Right lobe of liver (tissue), 4 donors: Measurements from ENCODE around the gene DENND2A.

Experiments used
- POLR2A ChIP-seq: fragments of 450-650 bp; IDR thresholded peaks from one replicate; pipeline ENCODE4 v1.6.1; 2017; ENCODE audit warnings: antibody characterized with exemption, mild to moderate bottlenecking
- TF ChIP-seq, protein P1 (sequence below), 4 donors: fragments of 200-600 bp in 3 of 4; fragments of 450-650 bp in 1 of 4; IDR thresholded peaks; one replicate each; pipeline versions ENCODE4 v1.5.1 to v1.8.0; 2016 to 2022; ENCODE audit warnings: antibody characterized with exemption in 4 of 4, mild to moderate bottlenecking in 2 of 4
- donor health status: DM: no; HTN: no; CAD: no.
- donor health status: DM: no; HTN: no; CAD: no.
- donor health status: DM: no; HTN: yes; CAD: no.

DNA sequence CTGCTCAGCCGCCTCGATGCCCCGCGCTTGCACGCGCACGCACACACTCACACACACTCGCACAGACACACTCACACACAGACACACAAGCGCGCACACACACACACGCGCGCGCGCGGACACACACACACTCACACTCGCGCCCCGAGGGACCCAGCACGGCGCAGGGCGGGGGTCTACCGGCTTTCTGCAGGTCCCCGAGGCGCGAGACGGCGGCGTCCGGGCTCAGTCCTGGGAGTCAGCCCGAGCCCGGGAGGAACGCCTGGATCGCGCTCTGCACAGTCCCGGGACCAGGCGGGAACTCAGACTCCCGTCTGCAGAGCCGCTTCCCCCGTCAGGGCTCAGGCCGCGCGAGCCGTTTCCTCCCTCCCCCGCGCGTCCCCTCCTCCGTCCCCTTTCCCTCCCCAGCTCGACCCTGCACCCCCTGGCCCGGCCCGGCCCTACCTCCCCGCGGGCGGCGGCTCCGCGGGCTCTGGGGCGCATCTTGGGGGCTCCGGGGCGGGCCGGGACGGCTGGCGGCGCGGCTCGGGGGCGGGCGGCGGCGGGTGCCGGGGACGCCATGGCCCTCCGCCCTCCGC lies 464 bp downstream of the DENND2A start:
- TF ChIP-seq, protein P1, sequence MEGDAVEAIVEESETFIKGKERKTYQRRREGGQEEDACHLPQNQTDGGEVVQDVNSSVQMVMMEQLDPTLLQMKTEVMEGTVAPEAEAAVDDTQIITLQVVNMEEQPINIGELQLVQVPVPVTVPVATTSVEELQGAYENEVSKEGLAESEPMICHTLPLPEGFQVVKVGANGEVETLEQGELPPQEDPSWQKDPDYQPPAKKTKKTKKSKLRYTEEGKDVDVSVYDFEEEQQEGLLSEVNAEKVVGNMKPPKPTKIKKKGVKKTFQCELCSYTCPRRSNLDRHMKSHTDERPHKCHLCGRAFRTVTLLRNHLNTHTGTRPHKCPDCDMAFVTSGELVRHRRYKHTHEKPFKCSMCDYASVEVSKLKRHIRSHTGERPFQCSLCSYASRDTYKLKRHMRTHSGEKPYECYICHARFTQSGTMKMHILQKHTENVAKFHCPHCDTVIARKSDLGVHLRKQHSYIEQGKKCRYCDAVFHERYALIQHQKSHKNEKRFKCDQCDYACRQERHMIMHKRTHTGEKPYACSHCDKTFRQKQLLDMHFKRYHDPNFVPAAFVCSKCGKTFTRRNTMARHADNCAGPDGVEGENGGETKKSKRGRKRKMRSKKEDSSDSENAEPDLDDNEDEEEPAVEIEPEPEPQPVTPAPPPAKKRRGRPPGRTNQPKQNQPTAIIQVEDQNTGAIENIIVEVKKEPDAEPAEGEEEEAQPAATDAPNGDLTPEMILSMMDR (IDR thresholded peaks at IDR 0.05) = no peak
- no peak for TF ChIP-seq POLR2A
